AG04450 (cell line): ENCODE data around the gene SLC1A4. TPM values are rescaled to one million over a fixed set of nuclear protein-coding genes. Genes with fewer than 3 reads are reported as not detected.

ENCODE experiments used
- CTCF ChIA-PET: fragments of 300-600, 350-600 bp; formaldehyde crosslinking; extraction: SDS; loops from one replicate; lab custom pipeline; 2022; ENCODE audit warnings: antibody characterized with exemption, inconsistent platforms; lab: Charles Lee
- POLR2A ChIA-PET: fragments of 350-600 bp; formaldehyde crosslinking; extraction: SDS; loops from one replicate; lab custom pipeline; 2021; ENCODE audit warnings: antibody characterized with exemption, inconsistent platforms; lab: Yijun Ruan, JAX
- DNase-seq: peaks from one replicate; pipeline ENCODE4 v3.0.0-alpha.2; 2011; ENCODE audit warnings: low read depth, low spot score
- H3K27ac ChIP-seq: one replicate; pipeline ENCODE4 v1.5.1; 2012; ENCODE audit warnings: low read depth, low read length, control low read depth
- H3K27me3 ChIP-seq: one replicate; pipeline ENCODE4 v1.6.0; 2012; ENCODE audit warnings: low read length; ENCODE audit not compliant: control insufficient read depth, insufficient read depth
- H3K4me3 ChIP-seq: 2 replicates; pipeline ENCODE4 v1.5.1; 2011; ENCODE audit warnings: mild to moderate bottlenecking, low read depth, low read length, control low read depth
- H3K9me3 ChIP-seq: 2 replicates; pipeline ENCODE4 v1.5.1; 2012; ENCODE audit warnings: low read length; ENCODE audit not compliant: control insufficient read depth, insufficient read depth
- polyA plus RNA-seq: library from polyadenylated mRNA; depleted of rRNA; stranded (reverse); fragments of >200 nt; gene quantifications from 2 replicates; pipeline ENCODE4 v1.2.3, GENCODE V29; 2011
- TF ChIP-seq, protein P1 (sequence below): IDR thresholded peaks from 2 replicates; pipeline ENCODE4 v1.5.1; 2011; ENCODE audit warnings: low read depth, low read length, control low read depth, inconsistent platforms

SLC1A4 gene
- polyA plus RNA-seq, 1 experiment: 24.8 TPM

DNA sequence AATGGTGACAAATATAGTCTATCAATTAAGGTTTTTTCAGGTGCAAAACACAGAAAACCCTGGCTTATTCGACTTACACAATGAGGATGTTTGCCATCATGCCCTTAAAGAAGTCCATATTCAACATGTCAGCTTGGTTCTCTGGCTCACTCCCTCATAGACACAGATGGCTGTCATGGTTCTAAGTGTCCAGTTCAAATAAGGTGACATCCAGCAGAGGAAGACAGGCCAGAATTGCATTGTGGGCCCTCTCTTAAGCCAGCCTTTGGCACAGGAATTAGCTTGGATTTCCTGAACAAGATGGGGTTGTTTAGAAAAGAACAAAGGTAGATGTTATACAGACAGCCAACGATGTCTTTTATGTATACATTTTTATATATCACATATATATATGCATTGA is 18.7 kb upstream of the SLC1A4 start:
- H3K27ac ChIP-seq: no peak overlapping the region
- ChIA-PET POLR2A (interaction anchor here (0.6 kb wide), 1 partner anchor 220 kb away, joined by 5 read pairs; no protein-coding TSS in a partner anchor), CTCF (no interaction called here)
- TF ChIP-seq, protein P1, sequence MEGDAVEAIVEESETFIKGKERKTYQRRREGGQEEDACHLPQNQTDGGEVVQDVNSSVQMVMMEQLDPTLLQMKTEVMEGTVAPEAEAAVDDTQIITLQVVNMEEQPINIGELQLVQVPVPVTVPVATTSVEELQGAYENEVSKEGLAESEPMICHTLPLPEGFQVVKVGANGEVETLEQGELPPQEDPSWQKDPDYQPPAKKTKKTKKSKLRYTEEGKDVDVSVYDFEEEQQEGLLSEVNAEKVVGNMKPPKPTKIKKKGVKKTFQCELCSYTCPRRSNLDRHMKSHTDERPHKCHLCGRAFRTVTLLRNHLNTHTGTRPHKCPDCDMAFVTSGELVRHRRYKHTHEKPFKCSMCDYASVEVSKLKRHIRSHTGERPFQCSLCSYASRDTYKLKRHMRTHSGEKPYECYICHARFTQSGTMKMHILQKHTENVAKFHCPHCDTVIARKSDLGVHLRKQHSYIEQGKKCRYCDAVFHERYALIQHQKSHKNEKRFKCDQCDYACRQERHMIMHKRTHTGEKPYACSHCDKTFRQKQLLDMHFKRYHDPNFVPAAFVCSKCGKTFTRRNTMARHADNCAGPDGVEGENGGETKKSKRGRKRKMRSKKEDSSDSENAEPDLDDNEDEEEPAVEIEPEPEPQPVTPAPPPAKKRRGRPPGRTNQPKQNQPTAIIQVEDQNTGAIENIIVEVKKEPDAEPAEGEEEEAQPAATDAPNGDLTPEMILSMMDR: no peak
- no peaks in the 10 kb centered on the region; the same call in 1 of the 2 replicates for H3K9me3 ChIP-seq
- peaks cover 7% of the 10 kb centered on the region for H3K27me3 ChIP-seq
- DNase-seq: no peak
- H3K4me3 ChIP-seq: no peak overlapping the region

DNA sequence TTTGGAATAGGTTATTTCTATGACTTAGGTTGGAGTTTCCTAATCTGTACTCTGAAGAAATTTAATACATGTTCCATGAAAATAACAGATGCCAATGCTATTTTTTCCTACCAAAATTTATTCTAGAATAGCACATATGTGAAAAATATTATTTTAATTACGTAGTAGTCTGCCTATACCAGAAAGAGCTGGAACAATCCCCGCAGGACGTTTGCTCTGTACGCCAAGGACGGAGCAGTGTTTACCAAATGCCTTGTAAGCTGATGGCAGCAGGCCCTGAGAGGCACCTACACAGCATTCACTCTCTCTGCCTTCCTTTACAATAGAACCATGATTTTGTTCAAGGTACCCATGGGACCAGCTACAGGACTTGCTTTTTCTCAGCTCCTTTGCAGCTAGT is 16.8 kb upstream of the SLC1A4 start:
- POLR2A ChIA-PET: interaction anchor here (1.1 kb wide), 1 partner anchor 16 kb away, joined by 5 read pairs; no protein-coding TSS in a partner anchor
- Histone ChIP-seq H3K9me3 (no peaks in the 10 kb centered on the region; the same call in 1 of the 2 replicates), H3K27ac (no peak overlapping the region), H3K27me3 (peaks cover 4% of the 10 kb centered on the region), H3K4me3 (no peak overlapping the region)
- TF ChIP-seq, protein P1: no peak
- DNase-seq: no peak
- CTCF ChIA-PET: interaction anchor here (0.7 kb wide), 1 partner anchor 63 kb away, joined by 3 read pairs; no protein-coding TSS in a partner anchor

- H3K27me3 ChIP-seq: no peaks in the 10 kb centered on the region
- ChIA-PET POLR2A (interaction anchor here (0.9 to 1.1 kb wide), 2 partner anchors 15 to 16 kb away, joined by 3 to 5 read pairs; no protein-coding TSS in a partner anchor), CTCF (no interaction called here)
- no peak overlapping the region for H3K4me3 ChIP-seq
- TF ChIP-seq, protein P1: no peak
- no peak overlapping the region for H3K27ac ChIP-seq
- H3K9me3 ChIP-seq: no peaks in the 10 kb centered on the region; the same call in 1 of the 2 replicates
- no peak for DNase-seq
These were observed 16.3 kb upstream of the SLC1A4 start for GRCh38 chr2:64972876-64973275.

DNA sequence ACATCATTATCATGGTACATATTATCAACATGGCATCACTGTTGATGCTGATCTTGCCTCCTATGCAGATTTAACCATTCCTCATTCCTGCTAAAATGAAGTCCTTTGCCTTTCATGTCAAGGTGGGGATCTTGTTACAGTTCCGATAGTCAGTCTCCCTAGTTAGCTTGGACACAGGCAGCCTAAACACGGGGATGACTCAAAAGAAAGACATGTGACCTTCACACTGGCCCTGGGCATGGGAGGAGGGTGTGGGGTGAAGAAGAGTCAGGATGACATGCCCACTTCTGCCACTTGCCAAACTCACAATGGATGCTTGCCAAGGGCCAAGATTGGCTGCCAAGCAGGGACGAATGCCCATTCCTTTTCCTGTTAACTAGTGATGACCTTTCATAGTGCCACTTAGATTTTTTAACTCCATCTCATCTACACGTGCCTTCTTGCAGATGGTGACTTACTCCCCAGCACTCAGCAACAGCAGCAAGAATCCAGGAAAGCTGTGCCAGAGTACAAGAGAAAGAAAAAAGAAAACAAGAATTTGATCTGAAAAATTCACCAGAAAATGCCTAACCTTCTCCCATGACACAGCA is 13.9 kb upstream of the SLC1A4 start:
- CTCF ChIA-PET: no interaction called here
- peak overlapping the region; percentile 8; the same call in 1 of the 2 replicates for H3K4me3 ChIP-seq

GRCh38 chr2:64976276-64976675 is 12.9 kb upstream of the SLC1A4 start:
- POLR2A ChIA-PET: interaction anchor here (1.8 kb wide), 1 partner anchor 12 kb away, joined by 4 read pairs; no protein-coding TSS in a partner anchor
- TF ChIP-seq, protein P1: no peak
- DNase-seq: no peak
- CTCF ChIA-PET: no interaction called here
- Histone ChIP-seq H3K4me3 (no peak overlapping the region), H3K27me3 (no peaks in the 10 kb centered on the region), H3K27ac (no peak overlapping the region), H3K9me3 (no peaks in the 10 kb centered on the region)

More for the DNA sequence above, 13.9 kb upstream of the SLC1A4 start:
- Histone ChIP-seq H3K27ac (peak overlapping the region; percentile 89), H3K27me3 (no peaks in the 10 kb centered on the region), H3K9me3 (no peaks in the 10 kb centered on the region)
- peak; percentile 48 for DNase-seq
- POLR2A ChIA-PET: interaction anchor here (0.8 to 1.4 kb wide), 2 partner anchors 12 to 13 kb away, joined by 4 to 7 read pairs; no protein-coding TSS in a partner anchor
- TF ChIP-seq, protein P1: no peak
